K562 (cell line): ENCODE measurements around the gene KMT2E. TPM values are rescaled to one million over a fixed set of nuclear protein-coding genes. Genes with fewer than 3 reads are reported as not detected.

Experiments
- BDP1 ChIP-seq: IDR thresholded peaks from 3 replicates; pipeline ENCODE4 v1.6.1; 2011; ENCODE audit not compliant: insufficient read length, insufficient read depth
- CCAR2 ChIP-seq: fragments of 200-400 bp; formaldehyde crosslinking; IDR thresholded peaks from 2 replicates; pipeline ENCODE4 v1.6.1; 2017; ENCODE audit warnings: mild to moderate bottlenecking, low read depth, low read length
- CTBP1 ChIP-seq: fragments of 450-650 bp; IDR thresholded peaks from 2 replicates; pipeline ENCODE4 v1.6.1; 2016; ENCODE audit warnings: borderline replicate concordance
- GABPB2 ChIP-seq: fragments of 250-450 bp; sonication (Bioruptor Pico); conservative IDR thresholded peaks from 2 replicates; pipeline ENCODE4 v1.5.1; 2021; ENCODE audit warnings: mild to moderate bottlenecking
- GMEB1 ChIP-seq: fragments of 250-450 bp; sonication (Bioruptor Pico); IDR thresholded peaks from 2 replicates; pipeline ENCODE4 v1.4.0; 2020; ENCODE audit warnings: mild to moderate bottlenecking
- ILK ChIP-seq: fragments of 450-650 bp; IDR thresholded peaks from 2 replicates; pipeline ENCODE4 v1.6.1; 2016; ENCODE audit warnings: missing genetic modification characterization, low read depth, mild to moderate bottlenecking, missing compliant biosample characterization, moderate library complexity, borderline replicate concordance
- IRF9 ChIP-seq: fragments of 450-650 bp; IDR thresholded peaks from 2 replicates; pipeline ENCODE4 v1.6.1; 2016; ENCODE audit warnings: missing biosample characterization, missing genetic modification characterization
- KAT7 ChIP-seq: sonication (generic); formaldehyde crosslinking; IDR thresholded peaks from 2 replicates; pipeline ENCODE4 v1.8.0; 2022; ENCODE audit warnings: missing genetic modification reagents, mild to moderate bottlenecking, borderline replicate concordance
- PBX2 ChIP-seq, 2 experiments: IDR thresholded peaks in 1 of 2; conservative IDR thresholded peaks in 1 of 2; 2 replicates each; pipeline ENCODE4 v1.6.1; 2016; ENCODE audit warnings: low read depth in 2 of 2, mild to moderate bottlenecking in 1 of 2, missing compliant biosample characterization in 1 of 2, missing genetic modification characterization in 1 of 2, moderate library complexity in 1 of 2
- POLR2AphosphoS2 ChIP-seq: IDR thresholded peaks from 2 replicates; pipeline ENCODE4 v1.6.1; 2012; ENCODE audit warnings: low read length, improper control_type of control experiment
- POLR3G ChIP-seq: IDR thresholded peaks from 2 replicates; pipeline ENCODE4 v1.6.1; 2011; ENCODE audit not compliant: insufficient read length, insufficient replicate concordance; ENCODE audit errors: extremely low read depth
- SMC3 ChIP-seq: conservative IDR thresholded peaks from 2 replicates; pipeline ENCODE4 v1.6.1; 2011; ENCODE audit warnings: low read depth, low read length, improper control_type of control experiment; ENCODE audit not compliant: insufficient read depth
- SREBF2 ChIP-seq: sonication (generic); formaldehyde crosslinking; IDR thresholded peaks from 2 replicates; pipeline ENCODE4 v1.4.0; 2020; ENCODE audit warnings: mild to moderate bottlenecking, missing genetic modification reagents
- VEZF1 ChIP-seq: fragments of 200-800 bp; sonication (Bioruptor generic); IDR thresholded peaks from 2 replicates; pipeline ENCODE4 v1.6.1; 2017; ENCODE audit warnings: missing genetic modification characterization, missing compliant biosample characterization
- ZBTB17 ChIP-seq: fragments of 450-650 bp; formaldehyde crosslinking; IDR thresholded peaks from 2 replicates; pipeline ENCODE4 v1.4.0; 2020; ENCODE audit warnings: mild to moderate bottlenecking
- ZNF395 ChIP-seq: fragments of 200-800 bp; sonication (Bioruptor generic); IDR thresholded peaks from 2 replicates; pipeline ENCODE4 v1.6.1; 2017; ENCODE audit warnings: missing genetic modification characterization, missing compliant biosample characterization
- ZNF408 ChIP-seq: fragments of 250-450 bp; sonication (Bioruptor Pico); IDR thresholded peaks from 2 replicates; pipeline ENCODE4 v1.4.0; 2020; ENCODE audit warnings: low read depth, mild to moderate bottlenecking, moderate library complexity
- ZNF444 ChIP-seq: fragments of 250-450 bp; sonication (Bioruptor Pico); IDR thresholded peaks from 2 replicates; pipeline ENCODE4 v1.4.0; 2020; ENCODE audit warnings: mild to moderate bottlenecking, moderate library complexity
- ZNF75A ChIP-seq: fragments of 450-650 bp; formaldehyde crosslinking; IDR thresholded peaks from 2 replicates; pipeline ENCODE4 v1.4.0; 2020; ENCODE audit warnings: mild to moderate bottlenecking
- polyA plus RNA-seq, 8 experiments: library from polyadenylated mRNA; depleted of rRNA in 4 of 8; stranded (reverse) in 5 of 8; unstranded in 3 of 8; fragments of >200 nt; fragmentation: Nextera tagmentation in 2 of 8; fragmentation: Illumina TruSeq in 1 of 8; extraction: Ambion mirVana in 2 of 8; extraction: Trizol in 1 of 8; gene quantifications; 2 replicates each; pipeline versions ENCODE4 v1.2.1 to v1.2.3, GENCODE V29; 2011 to 2014; ENCODE audit warnings: inconsistent platforms in 1 of 8, missing spikeins in 1 of 8
- total RNA-seq, 7 experiments: library from RNA; depleted of rRNA in 6 of 7; stranded (reverse); fragments of >200 nt in 6 of 7; fragmentation: Illumina TruSeq in 2 of 7; extraction: Trizol in 2 of 7; gene quantifications; 2 replicates each; pipeline versions ENCODE4 v1.2.1 to v1.2.3, GENCODE V29; 2011 to 2021; ENCODE audit warnings: low replicate concordance in 1 of 7

Gene KMT2E
- total and polyA plus RNA-seq, 9 of the 15 experiments (the other 6 are each of a cell fraction or from before 2014, with no cell fraction given): 8.9 to 55.3 (median 38.1) TPM

GRCh38 chr7:105013221-105013815 is 687 bp upstream of the KMT2E start (continued):
- no peak for TF ChIP-seq PBX2 (CRISPR knock-in tag; IDR thresholded peaks at IDR 0.05; ENCODE audit: low read depth)
- 0 out of 2 replicates have a peak, but pooled peaks have one; percentile 5 for TF ChIP-seq PBX2 (tag; conservative IDR thresholded peaks at IDR 0.05; ENCODE audit: low read depth)
- no peak for TF ChIP-seq POLR3G
- TF ChIP-seq GMEB1: no peak; the same call in 1 of the 2 replicates
- no peak for TF ChIP-seq CTBP1
- peak; percentile 9; the same call in 1 of the 2 replicates for TF ChIP-seq POLR2AphosphoS2
- TF ChIP-seq ZNF408 (CRISPR knock-in tag): no peak
- TF ChIP-seq CCAR2: no peak
- peak; percentile 54; the same call in 1 of the 2 replicates for TF ChIP-seq ZNF75A (CRISPR knock-in tag)
- TF ChIP-seq SREBF2 (CRISPR knock-in tag): 0 out of 2 replicates have a peak, but pooled peaks have one; percentile 89
- TF ChIP-seq ZBTB17 (CRISPR knock-in tag): no peak
- no peak for TF ChIP-seq VEZF1 (CRISPR knock-in tag)
- TF ChIP-seq ZNF395 (CRISPR knock-in tag): no peak
- TF ChIP-seq KAT7: 0 out of 2 replicates have a peak, but pooled peaks have one; percentile 63
- TF ChIP-seq ILK (tag): no peak
- TF ChIP-seq GABPB2: no peak
- 0 out of 2 replicates have a peak, but pooled peaks have one; percentile 20 for TF ChIP-seq ZNF444 (CRISPR knock-in tag)
- TF ChIP-seq IRF9: no peak
- no peak for TF ChIP-seq SMC3
- no peak for TF ChIP-seq BDP1
